ENCODE measurements around the gene GABBR2.

DNA sequence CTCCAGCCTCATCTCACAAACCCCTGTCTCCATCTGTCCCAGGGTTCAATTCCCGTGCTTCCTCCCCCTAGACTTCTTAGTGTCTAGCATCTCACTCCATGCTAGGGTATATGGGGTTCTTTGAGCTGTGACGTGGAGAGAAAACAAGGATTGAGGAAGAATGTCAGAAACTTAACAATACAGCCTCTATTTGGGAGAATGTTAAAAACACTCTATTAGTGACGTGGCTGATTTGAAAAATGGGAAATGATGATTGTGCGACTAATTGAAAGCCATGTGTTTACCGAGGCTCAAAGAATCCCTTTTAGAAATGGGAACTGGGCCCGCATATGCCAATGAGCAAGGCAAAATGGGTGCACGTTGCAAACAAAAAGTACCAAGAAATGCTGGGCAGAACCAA lies 380.6 kb downstream of the GABBR2 start:
- TF ChIP-seq, protein P1, sequence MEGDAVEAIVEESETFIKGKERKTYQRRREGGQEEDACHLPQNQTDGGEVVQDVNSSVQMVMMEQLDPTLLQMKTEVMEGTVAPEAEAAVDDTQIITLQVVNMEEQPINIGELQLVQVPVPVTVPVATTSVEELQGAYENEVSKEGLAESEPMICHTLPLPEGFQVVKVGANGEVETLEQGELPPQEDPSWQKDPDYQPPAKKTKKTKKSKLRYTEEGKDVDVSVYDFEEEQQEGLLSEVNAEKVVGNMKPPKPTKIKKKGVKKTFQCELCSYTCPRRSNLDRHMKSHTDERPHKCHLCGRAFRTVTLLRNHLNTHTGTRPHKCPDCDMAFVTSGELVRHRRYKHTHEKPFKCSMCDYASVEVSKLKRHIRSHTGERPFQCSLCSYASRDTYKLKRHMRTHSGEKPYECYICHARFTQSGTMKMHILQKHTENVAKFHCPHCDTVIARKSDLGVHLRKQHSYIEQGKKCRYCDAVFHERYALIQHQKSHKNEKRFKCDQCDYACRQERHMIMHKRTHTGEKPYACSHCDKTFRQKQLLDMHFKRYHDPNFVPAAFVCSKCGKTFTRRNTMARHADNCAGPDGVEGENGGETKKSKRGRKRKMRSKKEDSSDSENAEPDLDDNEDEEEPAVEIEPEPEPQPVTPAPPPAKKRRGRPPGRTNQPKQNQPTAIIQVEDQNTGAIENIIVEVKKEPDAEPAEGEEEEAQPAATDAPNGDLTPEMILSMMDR (optimal IDR thresholded peaks at IDR 0.05 in 1 of 3, IDR thresholded peaks at IDR 0.05 in 1 of 3, conservative IDR thresholded peaks at IDR 0.05 in 1 of 3; ENCODE audit: extremely low read depth in 1 of 3, insufficient read depth in 2 of 3, low read length in 3 of 3): no peak
- TF ChIP-seq EZH2 (IDR thresholded peaks at IDR 0.05; ENCODE audit: low read length): no peak
